T-helper 2 cell treated with Interferon-gamma antibody and Interleukin-4, amounts not matched to agents 100 ng/mL and 5 ng/mL, for 36 hours (primary cell): Measurements from ENCODE around the gene VPS11. TPM values are rescaled to one million over a fixed set of nuclear protein-coding genes. Genes with fewer than 3 reads are reported as not detected.

Source experiments
- intact Hi-C: fragments of 100-400 bp; cut with micrococcal nuclease; formaldehyde crosslinking; loops from one replicate; pipeline ENCODE4 v1.15.1; 2023
- total RNA-seq: library from RNA; stranded (reverse); gene quantifications from 2 replicates; pipeline ENCODE4 v1.2.3, GENCODE V29; 2022

The VPS11 gene
- total RNA-seq, 1 donor from 2014 or later: 31.7 TPM

GRCh38 chr11:119117004-119117706, 49.5 kb downstream of the VPS11 start:
- intact Hi-C loops: no loop called here

GRCh38 chr11:119118227-119118626, 50.6 kb downstream of the VPS11 start:
- intact Hi-C loops: no loop called here

- intact Hi-C loops: no loop called here
Observed at GRCh38 chr11:119118946-119119345, 51.3 kb downstream of the VPS11 start.

- intact Hi-C loops: loop anchor here (1.0 kb wide), 8 partner anchors 13 to 214 kb away; partner anchors contain the start of genes C2CD2L, HYOU1, RNF26 and RPS25
Observed at GRCh38 chr11:119120639-119121007, 53.0 kb downstream of the VPS11 start.

- intact Hi-C loops: loop anchor here (1.0 kb wide), 8 partner anchors 14 to 213 kb away; partner anchors contain the start of genes C2CD2L, HYOU1, RNF26 and RPS25
Observed at GRCh38 chr11:119121008-119121810, 53.6 kb downstream of the VPS11 start, which contains the start of gene HINFP. HINFP (plus strand) TSS chr11:119121580; CDS start chr11:119126945, 5,365 bp downstream.

GRCh38 chr11:119121811-119122124, 54.1 kb downstream of the VPS11 start:
- intact Hi-C loops: loop anchor here (1.0 kb wide), 8 partner anchors 14 to 213 kb away; partner anchors contain the start of genes C2CD2L, HYOU1, RNF26 and RPS25

GRCh38 chr11:119125821-119126220, 58.2 kb downstream of the VPS11 start:
- intact Hi-C loops: no loop called here

- intact Hi-C loops: no loop called here
Observed at GRCh38 chr11:119126675-119127268, 59.2 kb downstream of the VPS11 start.

GRCh38 chr11:119130662-119131061, 63.0 kb downstream of the VPS11 start:
- intact Hi-C loops: no loop called here

Other genes starting within 250 kb of the VPS11 start
- gene CXCR5, start 183.9 kb upstream of the VPS11 start, total RNA-seq: 0.30 and 0.41 TPM in 2 replicates
- gene BCL9L, start 141.9 kb upstream of the VPS11 start, total RNA-seq: 54.8 and 56.5 TPM in 2 replicates
- not detected in 2 replicates for gene UPK2, start 111.5 kb upstream of the VPS11 start, total RNA-seq
- not detected in 2 replicates for gene FOXR1, start 96.1 kb upstream of the VPS11 start, total RNA-seq
- gene CENATAC, start 69.7 kb upstream of the VPS11 start, total RNA-seq: 51.2 and 52.3 TPM in 2 replicates
- 1,476 and 1,513 TPM in 2 replicates for gene RPS25, start 49.5 kb upstream of the VPS11 start, total RNA-seq
- gene TRAPPC4, start 49.1 kb upstream of the VPS11 start, total RNA-seq: 82.3 and 86.6 TPM in 2 replicates
- 21.7 and 24.1 TPM in 2 replicates for gene SLC37A4, start 36.9 kb upstream of the VPS11 start, total RNA-seq
- gene HYOU1, start 10.6 kb upstream of the VPS11 start, total RNA-seq: 207 and 217 TPM in 2 replicates
- gene HMBS, start 17.1 kb downstream of the VPS11 start, total RNA-seq: 35.7 and 36.0 TPM in 2 replicates
- 68.0 and 71.5 TPM in 2 replicates for gene DPAGT1, start 34.0 kb downstream of the VPS11 start, total RNA-seq
- gene C2CD2L, start 39.5 kb downstream of the VPS11 start, total RNA-seq: 28.4 and 29.9 TPM in 2 replicates
- gene HINFP, start 53.8 kb downstream of the VPS11 start, total RNA-seq: 39.6 and 44.2 TPM in 2 replicates
- gene ABCG4, start 81.2 kb downstream of the VPS11 start, total RNA-seq: 0.07 and 0.48 TPM in 2 replicates
- gene NLRX1, start 100.9 kb downstream of the VPS11 start, total RNA-seq: 23.7 TPM in 2 replicates
- gene NHERF4, start 117.7 kb downstream of the VPS11 start, total RNA-seq: 0.14 and 0.23 TPM in 2 replicates
- 41.1 and 43.4 TPM in 2 replicates for gene CBL, start 138.5 kb downstream of the VPS11 start, total RNA-seq
- gene MCAM, start 249.3 kb downstream of the VPS11 start, total RNA-seq: 2.0 and 2.5 TPM in 2 replicates